ELR (cell line): Measurements from ENCODE around the gene HNRNPR.
"Not testable (repeated sequence)": the region's sequence is repeated elsewhere in the genome, so short reads cannot be mapped to it uniquely, and the experiment has no call there.

Source experiments
- DNase-seq: peaks from one replicate; pipeline ENCODE4 v3.0.0-alpha.2; 2015; ENCODE audit warnings: low read depth

HNRNPR gene

GRCh38 chr1:23330846-23331245 lies 13.2 kb downstream of the HNRNPR start:
- DNase-seq = no peak

- no peak for DNase-seq
Observed at GRCh38 chr1:23325393-23325792, 18.7 kb downstream of the HNRNPR start.

- DNase-seq = no peak
Observed at GRCh38 chr1:23322770-23323169, 21.3 kb downstream of the HNRNPR start.

GRCh38 chr1:23310280-23310679 lies 33.8 kb downstream of the HNRNPR start:
- not testable (repeated sequence) for DNase-seq

GRCh38 chr1:23304140-23304620 lies 39.9 kb downstream of the HNRNPR start:
- no peak for DNase-seq

- DNase-seq = no peak
Observed at GRCh38 chr1:23303524-23303923, 40.6 kb downstream of the HNRNPR start.

- no peak for DNase-seq
Observed at GRCh38 chr1:23296931-23297330, 47.2 kb downstream of the HNRNPR start.

GRCh38 chr1:23291706-23292105 lies 52.4 kb downstream of the HNRNPR start:
- no peak for DNase-seq

GRCh38 chr1:23290836-23291565 lies 53.1 kb downstream of the HNRNPR start:
- DNase-seq = no peak

GRCh38 chr1:23288671-23289070 lies 55.4 kb downstream of the HNRNPR start:
- no peak for DNase-seq

- DNase-seq = no peak
Observed at GRCh38 chr1:23288201-23288600, 55.9 kb downstream of the HNRNPR start.

- DNase-seq = no peak
Observed at GRCh38 chr1:23286401-23286800, 57.7 kb downstream of the HNRNPR start.

- peak; percentile 88 for DNase-seq
Observed at GRCh38 chr1:23283667-23284602, 60.1 kb downstream of the HNRNPR start.

GRCh38 chr1:23282957-23283356 lies 61.1 kb downstream of the HNRNPR start:
- DNase-seq = peak; percentile 87

- DNase-seq = no peak
Observed at GRCh38 chr1:23278717-23279116, 65.4 kb downstream of the HNRNPR start.

- DNase-seq = no peak
Observed at GRCh38 chr1:23276531-23276930, 67.6 kb downstream of the HNRNPR start.

- no peak for DNase-seq
Observed at GRCh38 chr1:23274134-23274505, 70.0 kb downstream of the HNRNPR start.

GRCh38 chr1:23273450-23274133 lies 70.5 kb downstream of the HNRNPR start:
- DNase-seq = peak; percentile 87

GRCh38 chr1:23263380-23263887 lies 80.7 kb downstream of the HNRNPR start:
- no peak for DNase-seq

- not testable (repeated sequence) for DNase-seq
Observed at GRCh38 chr1:23258082-23258481, 86.0 kb downstream of the HNRNPR start.

GRCh38 chr1:23257371-23257770 lies 86.7 kb downstream of the HNRNPR start:
- DNase-seq = not testable (repeated sequence)
